ENCODE measurements around the gene C1QA. TPM values are rescaled to one million over a fixed set of nuclear protein-coding genes. Genes with fewer than 3 reads are reported as not detected.
A peak's percentile ranks its signal among the peaks of the same experiment; 100 is the strongest.

The C1QA gene
- total and polyA plus RNA-seq, 2 of the 4 experiments (the other 2 are of a cell fraction) = not detected

DNA sequence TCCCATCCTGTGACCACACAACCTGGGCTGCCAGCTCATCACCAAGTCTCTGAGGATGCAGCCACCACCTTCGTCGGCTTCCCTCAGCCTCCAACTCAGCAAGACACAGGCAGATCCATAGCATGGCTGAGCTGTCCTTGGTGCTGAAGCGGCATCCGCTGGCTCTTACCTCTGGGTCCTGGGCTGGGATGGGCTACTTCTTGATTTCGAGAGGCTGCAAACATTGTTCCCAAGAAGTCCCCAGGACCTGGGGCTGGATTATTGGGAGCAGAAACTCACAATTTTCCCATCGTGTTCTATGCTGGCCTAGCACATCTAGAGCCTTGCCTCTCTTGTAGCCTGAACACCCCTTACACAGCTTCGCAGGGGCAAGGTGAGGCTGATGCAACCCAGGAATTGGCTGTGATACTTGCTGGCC is 24.9 kb upstream of the C1QA start:
- H2AK5ac ChIP-seq (ENCODE audit: low read depth, low read length) = no peak overlapping the region
- H3K18ac ChIP-seq (ENCODE audit: low read depth, low read length) = no peak overlapping the region
- no peak overlapping the region for H2BK5ac ChIP-seq (ENCODE audit: low read depth, low read length, poor library complexity, severe bottlenecking)
- no peak overlapping the region for H3K56ac ChIP-seq (ENCODE audit: extremely low read depth, insufficient read depth, low read length)
- no peak overlapping the region for H3K4me2 ChIP-seq (ENCODE audit: low read depth, low read length)
- H2AFZ ChIP-seq (replicated peaks; ENCODE audit: low read length, poor library complexity) = no peak overlapping the region
- in situ Hi-C loops (cut with MboI; ENCODE audit: low sequenced_read_pairs) = no loop called here
- no peak overlapping the region for H3K4me3 ChIP-seq (ENCODE audit: insufficient read depth, low read depth, low read length)
- peak; percentile 81 for ATAC-seq (ENCODE audit: low read depth)
- BruUV-seq (replicated peaks) = no TSS peak
- no peak overlapping the region for H3K4ac ChIP-seq (ENCODE audit: low read depth, low read length)
- no peak overlapping the region for H3K14ac ChIP-seq (replicated peaks; ENCODE audit: low read depth, low read length)
- H4K8ac ChIP-seq (ENCODE audit: low read depth in 2 of 2, low read length in 2 of 2) = no peak overlapping the region
- DNase-seq = peak; percentile 56
- whole genome bisulfite sequencing, 2 experiments (ENCODE audit: extremely low coverage in 2 of 2, insufficient read length in 1 of 2) = 10% methylated on average over 2 of the region's 7 CpGs; no CpG with 5 or more reads in 1 of the 2 experiments
- no peak overlapping the region for H2BK15ac ChIP-seq (ENCODE audit: low read depth, low read length)
- peaks cover 4% of the 10 kb centered on the region; the same call in 1 of the 2 replicates for H4K20me1 ChIP-seq (ENCODE audit: insufficient read depth, low read length)
- intact Hi-C loops (cut with micrococcal nuclease) = no loop called here
- H3K23ac ChIP-seq (ENCODE audit: low read depth, low read length) = no peak overlapping the region
- H3K27me3 ChIP-seq (ENCODE audit: control insufficient read depth, insufficient read depth, low read length) = peaks cover 30% of the 10 kb centered on the region
- no peak overlapping the region for H2BK120ac ChIP-seq (ENCODE audit: low read depth, low read length)
- H3K9me1 ChIP-seq (ENCODE audit: insufficient read depth, low read length) = no peaks in the 10 kb centered on the region; the same call in 1 of the 2 replicates
- H3K4me1 ChIP-seq (ENCODE audit: control insufficient read depth, insufficient read depth, low read length) = no peaks in the 10 kb centered on the region
- CTCF ChIA-PET = no interaction called here
- no peak overlapping the region for H4K5ac ChIP-seq (ENCODE audit: low read depth, low read length)
- dilution Hi-C loops (cut with HindIII; ENCODE audit: low sequenced_read_pairs, unreplicated experiment) = no loop called here
- no peaks in the 10 kb centered on the region for H3K9me3 ChIP-seq (ENCODE audit: control insufficient read depth, insufficient read depth, low read length)
- H2AK9ac ChIP-seq (replicated peaks; ENCODE audit: low read depth, low read length, poor library complexity) = no peak overlapping the region
- no peak overlapping the region for H4K91ac ChIP-seq (ENCODE audit: insufficient read depth, low read depth, low read length)
- POLR2A ChIA-PET (ENCODE audit: unreplicated experiment) = no interaction called here
- TF ChIP-seq NFE2L2 (IDR thresholded peaks at IDR 0.05; ENCODE audit: low read depth, low read length) = no peak
- TF ChIP-seq RCOR1 (IDR thresholded peaks at IDR 0.05; ENCODE audit: insufficient replicate concordance, low read length) = no peak
- TF ChIP-seq, protein P1, sequence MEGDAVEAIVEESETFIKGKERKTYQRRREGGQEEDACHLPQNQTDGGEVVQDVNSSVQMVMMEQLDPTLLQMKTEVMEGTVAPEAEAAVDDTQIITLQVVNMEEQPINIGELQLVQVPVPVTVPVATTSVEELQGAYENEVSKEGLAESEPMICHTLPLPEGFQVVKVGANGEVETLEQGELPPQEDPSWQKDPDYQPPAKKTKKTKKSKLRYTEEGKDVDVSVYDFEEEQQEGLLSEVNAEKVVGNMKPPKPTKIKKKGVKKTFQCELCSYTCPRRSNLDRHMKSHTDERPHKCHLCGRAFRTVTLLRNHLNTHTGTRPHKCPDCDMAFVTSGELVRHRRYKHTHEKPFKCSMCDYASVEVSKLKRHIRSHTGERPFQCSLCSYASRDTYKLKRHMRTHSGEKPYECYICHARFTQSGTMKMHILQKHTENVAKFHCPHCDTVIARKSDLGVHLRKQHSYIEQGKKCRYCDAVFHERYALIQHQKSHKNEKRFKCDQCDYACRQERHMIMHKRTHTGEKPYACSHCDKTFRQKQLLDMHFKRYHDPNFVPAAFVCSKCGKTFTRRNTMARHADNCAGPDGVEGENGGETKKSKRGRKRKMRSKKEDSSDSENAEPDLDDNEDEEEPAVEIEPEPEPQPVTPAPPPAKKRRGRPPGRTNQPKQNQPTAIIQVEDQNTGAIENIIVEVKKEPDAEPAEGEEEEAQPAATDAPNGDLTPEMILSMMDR (conservative IDR thresholded peaks at IDR 0.05; ENCODE audit: low read depth, low read length) = no peak
- TF ChIP-seq MAZ (IDR thresholded peaks at IDR 0.05; ENCODE audit: borderline replicate concordance, low read depth, low read length) = no peak
- TF ChIP-seq USF2 (IDR thresholded peaks at IDR 0.05; ENCODE audit: low read depth, low read length) = no peak
- no peak for TF ChIP-seq FOS (IDR thresholded peaks at IDR 0.05; ENCODE audit: low read depth, low read length)
- no peak for TF ChIP-seq RAD21 (IDR thresholded peaks at IDR 0.05; ENCODE audit: low read length)
- TF ChIP-seq CHD1 (IDR thresholded peaks at IDR 0.05; ENCODE audit: low read depth, low read length) = no peak
- TF ChIP-seq, protein P2, sequence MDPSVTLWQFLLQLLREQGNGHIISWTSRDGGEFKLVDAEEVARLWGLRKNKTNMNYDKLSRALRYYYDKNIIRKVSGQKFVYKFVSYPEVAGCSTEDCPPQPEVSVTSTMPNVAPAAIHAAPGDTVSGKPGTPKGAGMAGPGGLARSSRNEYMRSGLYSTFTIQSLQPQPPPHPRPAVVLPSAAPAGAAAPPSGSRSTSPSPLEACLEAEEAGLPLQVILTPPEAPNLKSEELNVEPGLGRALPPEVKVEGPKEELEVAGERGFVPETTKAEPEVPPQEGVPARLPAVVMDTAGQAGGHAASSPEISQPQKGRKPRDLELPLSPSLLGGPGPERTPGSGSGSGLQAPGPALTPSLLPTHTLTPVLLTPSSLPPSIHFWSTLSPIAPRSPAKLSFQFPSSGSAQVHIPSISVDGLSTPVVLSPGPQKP (IDR thresholded peaks at IDR 0.05; ENCODE audit: borderline replicate concordance, low read depth, low read length) = no peak
- no peak for TF ChIP-seq POLR2A (IDR thresholded peaks at IDR 0.05; ENCODE audit: low read depth, low read length)
- TF ChIP-seq RFX5 (IDR thresholded peaks at IDR 0.05; ENCODE audit: low read depth, low read length) = no peak
- no peak for TF ChIP-seq CEBPB (IDR thresholded peaks at IDR 0.05; ENCODE audit: low read depth, low read length)
- no peak for TF ChIP-seq MXI1 (IDR thresholded peaks at IDR 0.05; ENCODE audit: borderline replicate concordance, low read depth, low read length)
- no peak for TF ChIP-seq SMC3 (IDR thresholded peaks at IDR 0.05; ENCODE audit: low read depth, low read length)
- no peaks in the 10 kb centered on the region for H3K79me1 ChIP-seq (ENCODE audit: low read depth in 1 of 2, low read length in 2 of 2)
- H3K27ac ChIP-seq (ENCODE audit: insufficient read depth, low read length) = no peak overlapping the region
- H2BK20ac ChIP-seq (ENCODE audit: low read depth, low read length) = no peak overlapping the region
- H3K9ac ChIP-seq (ENCODE audit: low read depth, low read length) = no peak overlapping the region
- no peaks in the 10 kb centered on the region for H3K36me3 ChIP-seq (ENCODE audit: control insufficient read depth, insufficient read depth, low read length)

Measured in IMR-90 (cell line).